Mesothelial cell of epicardium (in vitro differentiated cells): Measurements from ENCODE around the gene OMP. TPM values are rescaled to one million over a fixed set of nuclear protein-coding genes. Genes with fewer than 3 reads are reported as not detected.

Experiments
- DNase-seq, 2 experiments: peaks; one replicate each; pipeline ENCODE4 v3.0.0; 2021; ENCODE audit warnings: low spot score in 2 of 2; ENCODE audit not compliant: unreplicated experiment in 2 of 2
- H3K27ac Mint-ChIP-seq: 2 replicates; pipeline ENCODE4 v1.8.0; 2021; ENCODE audit warnings: mixed read lengths
- H3K27me3 Mint-ChIP-seq: 2 replicates; pipeline ENCODE4 v1.8.0; 2021; ENCODE audit warnings: low read depth, mixed read lengths
- H3K36me3 Mint-ChIP-seq: 2 replicates; pipeline ENCODE4 v1.8.0; 2021; ENCODE audit warnings: mixed read lengths
- H3K4me1 Mint-ChIP-seq: 2 replicates; pipeline ENCODE4 v1.8.0; 2021; ENCODE audit warnings: mixed read lengths
- H3K4me3 Mint-ChIP-seq: 2 replicates; pipeline ENCODE4 v1.8.0; 2021; ENCODE audit warnings: mild to moderate bottlenecking, moderate library complexity, mixed read lengths
- H3K9me3 Mint-ChIP-seq: 2 replicates; pipeline ENCODE4 v1.8.0; 2021; ENCODE audit warnings: mixed read lengths
- CTCF ChIP-seq: fragments of 200-600 bp; sonication (generic); IDR thresholded peaks from one replicate; pipeline ENCODE4 v1.5.0; 2021; ENCODE audit warnings: antibody characterized with exemption; ENCODE audit not compliant: unreplicated experiment
- total RNA-seq: library from RNA; stranded (reverse); gene quantifications from 3 replicates; pipeline ENCODE4 v1.2.1, GENCODE V29; 2021

The OMP gene
- total RNA-seq, 1 donor from 2014 or later: 1.5 TPM

GRCh38 chr11:77081381-77081851, 21.2 kb upstream of the OMP start:
- DNase-seq: no peak
- Mint-ChIP-seq H3K36me3 (peaks cover 2% of the 10 kb centered on the region), H3K27ac (no peak overlapping the region), H3K9me3 (peaks cover 21% of the 10 kb centered on the region), H3K27me3 (no peaks in the 10 kb centered on the region), H3K4me1 (no peaks in the 10 kb centered on the region), H3K4me3 (no peak overlapping the region)
- no peak for TF ChIP-seq CTCF

- H3K36me3 Mint-ChIP-seq: peaks cover 2% of the 10 kb centered on the region
- peak in 1 of 2 experiments; percentile 8 for DNase-seq
- no peaks in the 10 kb centered on the region for H3K4me1 Mint-ChIP-seq
- H3K27ac Mint-ChIP-seq: peak overlapping the region; percentile 17
- H3K9me3 Mint-ChIP-seq: peaks cover 21% of the 10 kb centered on the region
- no peaks in the 10 kb centered on the region for H3K27me3 Mint-ChIP-seq
- TF ChIP-seq CTCF: no peak
- H3K4me3 Mint-ChIP-seq: no peak overlapping the region
Observed at GRCh38 chr11:77081976-77082836, 20.4 kb upstream of the OMP start.

GRCh38 chr11:77082838-77083565, 19.6 kb upstream of the OMP start:
- Mint-ChIP-seq H3K27me3 (no peaks in the 10 kb centered on the region), H3K36me3 (peaks cover 2% of the 10 kb centered on the region), H3K4me3 (no peak overlapping the region), H3K9me3 (peaks cover 18% of the 10 kb centered on the region), H3K4me1 (no peaks in the 10 kb centered on the region), H3K27ac (peak overlapping the region; percentile 17)
- TF ChIP-seq CTCF: no peak
- peak in 1 of 2 experiments; percentile 11 for DNase-seq

GRCh38 chr11:77083566-77084245, 18.9 kb upstream of the OMP start:
- DNase-seq: peak in 1 of 2 experiments; percentile 12
- Mint-ChIP-seq H3K9me3 (peaks cover 11% of the 10 kb centered on the region), H3K27me3 (no peaks in the 10 kb centered on the region), H3K4me3 (no peak overlapping the region), H3K4me1 (peaks cover 6% of the 10 kb centered on the region), H3K27ac (no peak overlapping the region), H3K36me3 (peaks cover under 1% of the 10 kb centered on the region)
- no peak for TF ChIP-seq CTCF

- Mint-ChIP-seq H3K4me3 (no peak overlapping the region), H3K4me1 (peaks cover 8% of the 10 kb centered on the region), H3K27ac (no peak overlapping the region), H3K36me3 (no peaks in the 10 kb centered on the region), H3K27me3 (no peaks in the 10 kb centered on the region), H3K9me3 (peaks cover 5% of the 10 kb centered on the region)
- peak in 1 of 2 experiments; percentile 12 for DNase-seq
- TF ChIP-seq CTCF: no peak
Observed at GRCh38 chr11:77084581-77085191, 18.0 kb upstream of the OMP start.
